H54 (cell line): ENCODE results near the gene ADAMTS1.

ENCODE experiments used
- DNase-seq: peaks from one replicate; pipeline ENCODE4 v3.0.0; 2011; ENCODE audit warnings: low spot score, mixed read lengths; ENCODE audit not compliant: insufficient read length
- FAIRE-seq: peaks from 3 replicates; lab custom pipeline; 2011; peaks lifted over from hg19 to GRCh38; lab: Jason Lieb, UNC
- POLR2A ChIP-seq: IDR thresholded peaks from 2 replicates; pipeline ENCODE4 v1.6.1; 2011; ENCODE audit warnings: low read depth, mild to moderate bottlenecking, low read length

The ADAMTS1 gene

GRCh38 chr21:26835714-26836265 is 9.4 kb downstream of the ADAMTS1 start:
- FAIRE-seq (no peak), DNase-seq (no peak)
- no peak for TF ChIP-seq POLR2A

GRCh38 chr21:26835027-26835713 is 10.0 kb downstream of the ADAMTS1 start:
- DNase-seq (no peak), FAIRE-seq (peak; percentile 6)

GRCh38 chr21:26834181-26834905 is 10.9 kb downstream of the ADAMTS1 start:
- FAIRE-seq (no peak), DNase-seq (no peak)
- TF ChIP-seq POLR2A, result no peak

More at GRCh38 chr21:26835027-26835713, 10.0 kb downstream of the ADAMTS1 start:
- TF ChIP-seq POLR2A, result no peak

GRCh38 chr21:26833460-26833939 is 11.7 kb downstream of the ADAMTS1 start:
- TF ChIP-seq POLR2A, result no peak
- DNase-seq, result no peak
- FAIRE-seq, result no peak

- FAIRE-seq, result no peak
- DNase-seq, result no peak
- TF ChIP-seq POLR2A, result no peak
Observed at GRCh38 chr21:26833011-26833410, 12.2 kb downstream of the ADAMTS1 start.

- DNase-seq (no peak), FAIRE-seq (no peak)
- TF ChIP-seq POLR2A, result no peak
Observed at GRCh38 chr21:26832546-26832945, 12.7 kb downstream of the ADAMTS1 start.

- no peak for TF ChIP-seq POLR2A
- FAIRE-seq (no peak), DNase-seq (no peak)
Observed at GRCh38 chr21:26826801-26827200, 18.4 kb downstream of the ADAMTS1 start.

- FAIRE-seq, result peak; percentile 6
- TF ChIP-seq POLR2A, result no peak
- DNase-seq, result no peak
Observed at GRCh38 chr21:26820509-26820908, 24.7 kb downstream of the ADAMTS1 start.

GRCh38 chr21:26819740-26820324 is 25.4 kb downstream of the ADAMTS1 start:
- TF ChIP-seq POLR2A, result no peak
- no peak for DNase-seq
- no peak for FAIRE-seq

GRCh38 chr21:26818906-26819305 is 26.3 kb downstream of the ADAMTS1 start:
- peak; percentile 20 for FAIRE-seq
- TF ChIP-seq POLR2A, result no peak
- no peak for DNase-seq

- TF ChIP-seq POLR2A, result no peak
- no peak for FAIRE-seq
- no peak for DNase-seq
Observed at GRCh38 chr21:26815197-26815596, 30.0 kb downstream of the ADAMTS1 start.

- DNase-seq (no peak), FAIRE-seq (no peak)
Observed at GRCh38 chr21:26814386-26814785, 30.8 kb downstream of the ADAMTS1 start.

GRCh38 chr21:26813426-26813998 is 31.7 kb downstream of the ADAMTS1 start:
- TF ChIP-seq POLR2A, result no peak
- DNase-seq (no peak), FAIRE-seq (peak; percentile 50)

More at GRCh38 chr21:26814386-26814785, 30.8 kb downstream of the ADAMTS1 start:
- TF ChIP-seq POLR2A, result no peak
